Left ventricle myocardium inferior (tissue), 1 donor: ENCODE results near the gene FAM120B. TPM values are rescaled to one million over a fixed set of nuclear protein-coding genes. Genes with fewer than 3 reads are reported as not detected.

Source experiments
- DNase-seq: peaks from one replicate; pipeline ENCODE4 v3.0.0-alpha.2; 2020
- H3K27ac ChIP-seq: fragments of 200-600 bp; replicated peaks from 2 replicates; pipeline ENCODE4 v1.8.0; 2021
- H3K27me3 ChIP-seq: fragments of 200-600 bp; 2 replicates; pipeline ENCODE4 v1.8.0; 2021; ENCODE audit warnings: low read depth
- H3K36me3 ChIP-seq: fragments of 200-600 bp; 2 replicates; pipeline ENCODE4 v1.8.0; 2021
- H3K4me1 ChIP-seq: fragments of 200-600 bp; 2 replicates; pipeline ENCODE4 v1.8.0; 2021
- H3K4me3 ChIP-seq: fragments of 200-600 bp; 2 replicates; pipeline ENCODE4 v1.8.0; 2021; ENCODE audit warnings: mild to moderate bottlenecking, moderate library complexity
- H3K9me3 ChIP-seq: fragments of 200-600 bp; replicated peaks from 2 replicates; pipeline ENCODE4 v1.8.0; 2021
- intact Hi-C: fragments of 100-400 bp; cut with micrococcal nuclease; formaldehyde crosslinking; loops from one replicate; pipeline ENCODE4 v1.11.0; 2022
- total RNA-seq: library from RNA; stranded (reverse); fragmentation: NEBNext Ultra II Directional; extraction: Animal tissue kit (Norgen Biotek cat#: 25700); gene quantifications from one replicate; pipeline ENCODE4 v1.2.1, GENCODE V29; 2021
- TF ChIP-seq, protein P1 (sequence below): fragments of 200-600 bp; IDR thresholded peaks from 2 replicates; pipeline ENCODE4 v1.8.0; 2021; ENCODE audit warnings: antibody characterized with exemption, mild to moderate bottlenecking, borderline replicate concordance
- donor health status: DM: no; HTN: yes; CAD: no; lungs with severe emphysema.

FAM120B gene
- total RNA-seq, 1 donor from 2014 or later = 20.1 TPM

DNA sequence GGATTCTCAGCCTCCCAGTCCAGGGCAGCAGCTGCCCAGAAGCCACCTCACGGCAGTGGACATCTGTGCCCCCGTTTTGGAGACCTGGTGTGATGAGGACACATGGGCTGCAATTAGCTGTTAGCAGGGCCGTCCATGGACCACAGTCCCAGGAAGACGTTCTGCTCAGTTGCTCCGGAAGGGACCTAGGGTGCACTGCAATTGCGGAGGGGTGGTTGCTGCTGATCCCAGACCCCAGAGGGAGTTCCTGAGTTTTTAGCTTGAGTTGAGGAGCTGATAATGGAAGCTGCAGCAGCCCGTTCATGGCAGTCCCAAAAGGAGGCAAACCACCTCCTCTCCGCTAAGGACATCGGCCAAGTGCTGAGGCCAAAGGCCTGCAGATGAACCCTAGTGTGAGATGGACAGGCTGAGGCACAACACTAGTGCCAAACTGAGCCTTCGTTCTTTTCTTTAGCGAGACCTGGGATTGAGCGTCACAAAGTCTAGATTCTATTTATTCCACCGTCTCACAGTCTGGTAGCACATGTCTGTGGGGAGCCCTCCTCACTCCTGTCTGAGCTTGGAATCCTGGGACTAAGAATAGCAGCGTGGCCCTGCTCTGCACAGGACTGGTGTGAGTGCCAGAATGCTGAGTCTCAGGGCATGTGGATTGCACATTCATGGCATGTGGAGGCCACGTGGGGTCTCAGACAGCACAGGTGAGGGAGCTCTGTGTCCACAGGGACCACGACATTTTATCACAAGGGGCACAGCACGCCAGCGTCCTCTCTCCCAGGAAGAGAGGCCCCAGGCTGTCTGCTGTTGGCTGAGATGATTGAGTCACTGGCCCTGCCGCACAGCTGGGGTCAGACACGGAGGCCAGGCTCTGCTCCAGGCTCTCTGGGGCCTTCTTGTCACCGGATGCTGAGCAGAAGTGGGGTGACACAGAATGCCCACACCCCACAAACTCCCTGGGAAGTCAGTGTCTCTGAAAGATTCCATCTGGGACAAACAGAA lies 133.1 kb downstream of the FAM120B start:
- intact Hi-C loops = no loop called here
- Histone ChIP-seq H3K4me3 (no peak overlapping the region), H3K27ac (no peak overlapping the region), H3K27me3 (peaks cover 7% of the 10 kb centered on the region), H3K4me1 (peaks cover 19% of the 10 kb centered on the region), H3K9me3 (peaks cover 15% of the 10 kb centered on the region), H3K36me3 (no peaks in the 10 kb centered on the region)
- TF ChIP-seq, protein P1, sequence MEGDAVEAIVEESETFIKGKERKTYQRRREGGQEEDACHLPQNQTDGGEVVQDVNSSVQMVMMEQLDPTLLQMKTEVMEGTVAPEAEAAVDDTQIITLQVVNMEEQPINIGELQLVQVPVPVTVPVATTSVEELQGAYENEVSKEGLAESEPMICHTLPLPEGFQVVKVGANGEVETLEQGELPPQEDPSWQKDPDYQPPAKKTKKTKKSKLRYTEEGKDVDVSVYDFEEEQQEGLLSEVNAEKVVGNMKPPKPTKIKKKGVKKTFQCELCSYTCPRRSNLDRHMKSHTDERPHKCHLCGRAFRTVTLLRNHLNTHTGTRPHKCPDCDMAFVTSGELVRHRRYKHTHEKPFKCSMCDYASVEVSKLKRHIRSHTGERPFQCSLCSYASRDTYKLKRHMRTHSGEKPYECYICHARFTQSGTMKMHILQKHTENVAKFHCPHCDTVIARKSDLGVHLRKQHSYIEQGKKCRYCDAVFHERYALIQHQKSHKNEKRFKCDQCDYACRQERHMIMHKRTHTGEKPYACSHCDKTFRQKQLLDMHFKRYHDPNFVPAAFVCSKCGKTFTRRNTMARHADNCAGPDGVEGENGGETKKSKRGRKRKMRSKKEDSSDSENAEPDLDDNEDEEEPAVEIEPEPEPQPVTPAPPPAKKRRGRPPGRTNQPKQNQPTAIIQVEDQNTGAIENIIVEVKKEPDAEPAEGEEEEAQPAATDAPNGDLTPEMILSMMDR = no peak
- DNase-seq = no peak

DNA sequence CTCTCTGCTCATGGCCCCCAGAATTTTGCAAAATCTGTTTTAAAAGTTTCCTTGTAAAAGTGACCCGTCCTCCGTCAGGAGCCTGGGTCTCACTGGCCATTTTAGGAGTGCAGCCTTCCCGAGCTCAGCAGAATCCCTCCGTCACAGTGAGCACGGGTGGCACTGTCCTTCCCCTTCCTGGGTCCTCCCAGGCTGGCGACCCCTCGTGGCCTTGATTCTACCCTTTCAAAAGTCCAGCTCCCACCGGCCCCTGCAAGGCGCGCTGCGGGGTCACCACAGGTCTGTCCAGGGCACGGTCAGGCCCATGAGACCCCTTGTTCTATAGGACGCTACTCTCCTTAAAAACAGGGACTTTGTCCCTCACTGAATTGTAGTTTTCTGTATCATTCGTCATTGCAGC lies 133.9 kb downstream of the FAM120B start:
- intact Hi-C loops = no loop called here
- Histone ChIP-seq H3K9me3 (peaks cover 15% of the 10 kb centered on the region), H3K36me3 (no peaks in the 10 kb centered on the region), H3K4me1 (peaks cover 19% of the 10 kb centered on the region), H3K27me3 (peaks cover 4% of the 10 kb centered on the region), H3K4me3 (no peak overlapping the region), H3K27ac (no peak overlapping the region)
- TF ChIP-seq, protein P1 = no peak
- no peak for DNase-seq

DNA sequence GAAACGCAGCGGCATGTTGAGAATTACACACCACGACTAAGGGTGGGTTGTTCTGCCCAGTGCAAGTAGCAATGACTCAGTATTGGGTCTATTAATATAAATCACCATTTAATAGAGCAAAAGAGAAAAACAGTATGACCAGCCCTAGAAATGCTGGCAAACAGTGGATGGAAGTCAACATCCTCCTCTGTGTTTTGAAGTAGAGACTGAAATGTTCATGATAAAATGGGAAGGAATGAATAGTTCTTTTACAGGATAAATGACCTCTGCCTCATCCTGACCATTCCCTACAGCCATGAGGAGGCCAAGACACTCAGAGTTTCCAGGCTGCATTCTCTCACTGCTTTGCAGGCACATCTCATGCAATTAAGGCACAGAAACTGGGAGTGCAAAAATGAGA lies 134.8 kb downstream of the FAM120B start:
- Histone ChIP-seq H3K4me1 (peaks cover 19% of the 10 kb centered on the region), H3K27me3 (peaks cover 4% of the 10 kb centered on the region), H3K9me3 (peaks cover 7% of the 10 kb centered on the region), H3K27ac (no peak overlapping the region), H3K4me3 (no peak overlapping the region), H3K36me3 (no peaks in the 10 kb centered on the region)
- DNase-seq = no peak
- TF ChIP-seq, protein P1 = no peak
- intact Hi-C loops = no loop called here

DNA sequence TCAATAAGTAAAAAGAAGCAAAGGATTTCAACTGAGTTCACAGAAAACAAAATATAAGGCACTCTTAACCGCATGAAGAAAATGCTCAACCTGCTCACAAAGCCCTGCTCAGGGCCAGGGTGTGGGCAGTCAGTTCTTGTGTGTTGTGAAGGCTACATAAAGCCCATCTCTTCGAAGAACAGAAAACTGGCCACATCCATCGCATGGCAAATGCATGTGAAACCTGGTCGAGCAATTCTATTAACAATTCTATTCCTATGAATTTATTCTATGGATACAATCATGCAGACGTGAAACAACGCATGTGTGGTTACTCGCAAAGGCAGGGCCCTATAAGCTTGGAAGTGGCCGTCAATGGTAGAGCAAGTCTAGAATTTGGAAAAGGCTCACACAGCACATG lies 136.0 kb downstream of the FAM120B start:
- Histone ChIP-seq H3K4me3 (no peak overlapping the region), H3K9me3 (no peaks in the 10 kb centered on the region), H3K27ac (no peak overlapping the region), H3K4me1 (peaks cover 19% of the 10 kb centered on the region), H3K36me3 (no peaks in the 10 kb centered on the region), H3K27me3 (peaks cover 4% of the 10 kb centered on the region)
- no peak for DNase-seq
- intact Hi-C loops = no loop called here
- TF ChIP-seq, protein P1 = no peak

DNA sequence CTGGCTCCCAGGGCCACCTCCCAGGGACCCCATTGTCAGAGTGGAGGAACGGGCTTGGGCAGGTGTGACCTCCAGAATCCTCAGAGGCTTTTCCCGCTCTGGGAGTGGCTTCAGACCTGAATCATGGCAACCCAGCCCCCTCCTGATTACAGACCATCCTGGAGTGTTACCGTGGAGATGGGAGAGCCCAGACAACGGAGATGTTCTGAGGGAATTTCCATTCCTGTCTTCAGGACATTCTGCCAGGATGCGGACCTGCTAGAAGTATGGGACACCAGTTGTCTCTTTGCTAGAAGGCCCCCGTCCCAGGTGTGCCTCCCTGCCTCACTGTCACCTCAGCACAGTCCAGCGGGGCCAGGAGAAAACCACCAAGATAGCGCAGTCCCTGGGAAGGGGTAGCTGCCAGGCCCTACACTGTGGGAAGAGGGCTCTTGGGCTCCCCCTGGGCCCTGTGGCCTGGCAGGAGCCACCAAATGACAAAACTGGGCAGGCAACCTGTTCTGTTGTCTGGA lies 136.6 kb downstream of the FAM120B start:
- no peak overlapping the region for H3K4me3 ChIP-seq
- no peaks in the 10 kb centered on the region for H3K9me3 ChIP-seq
- peaks cover 14% of the 10 kb centered on the region for H3K4me1 ChIP-seq
- intact Hi-C loops = no loop called here
- H3K36me3 ChIP-seq = no peaks in the 10 kb centered on the region
- no peak overlapping the region for H3K27ac ChIP-seq
- TF ChIP-seq, protein P1 = no peak
- peaks cover 4% of the 10 kb centered on the region for H3K27me3 ChIP-seq
- DNase-seq = no peak
